Measurements from ENCODE around the gene RAB21.
"Not testable (repeated sequence)": the region's sequence is repeated elsewhere in the genome, so short reads cannot be mapped to it uniquely, and the experiment has no call there.

Gene RAB21

DNA sequence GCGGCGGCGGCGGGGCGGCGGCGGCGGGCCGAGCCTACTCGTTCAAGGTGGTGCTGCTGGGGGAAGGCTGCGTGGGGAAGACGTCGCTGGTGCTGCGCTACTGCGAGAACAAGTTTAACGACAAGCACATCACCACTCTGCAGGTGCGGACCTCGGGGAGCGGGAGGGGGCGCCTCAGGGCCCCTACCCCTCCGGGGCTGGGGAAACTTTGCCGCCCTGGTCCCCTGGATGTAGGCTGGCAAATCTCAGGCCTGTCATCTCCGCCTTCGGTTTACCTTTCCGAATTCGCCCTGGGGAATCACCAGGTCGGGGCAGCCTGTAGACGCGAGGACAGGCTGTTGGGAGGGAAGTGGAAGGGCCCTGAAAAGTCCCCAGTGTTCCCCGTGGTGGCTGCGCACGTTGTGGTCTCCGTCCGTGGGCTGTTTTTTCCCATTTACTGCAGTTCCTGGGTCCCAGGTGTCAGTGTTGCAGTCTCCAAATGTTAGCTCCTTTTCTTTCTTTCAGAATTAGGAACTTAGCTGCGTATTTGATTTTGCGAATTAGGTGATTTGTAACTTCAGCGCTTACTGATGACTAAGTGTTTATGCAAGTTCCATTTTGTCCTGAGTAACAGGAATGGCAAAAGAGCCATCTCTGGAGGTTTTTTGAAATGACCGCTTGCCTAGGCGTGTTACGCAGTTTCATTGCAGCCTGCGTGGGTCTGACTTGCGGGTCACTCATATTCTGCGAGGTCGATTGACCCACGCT is 656 bp downstream of the RAB21 start:
- no peak for DNase-seq

DNA sequence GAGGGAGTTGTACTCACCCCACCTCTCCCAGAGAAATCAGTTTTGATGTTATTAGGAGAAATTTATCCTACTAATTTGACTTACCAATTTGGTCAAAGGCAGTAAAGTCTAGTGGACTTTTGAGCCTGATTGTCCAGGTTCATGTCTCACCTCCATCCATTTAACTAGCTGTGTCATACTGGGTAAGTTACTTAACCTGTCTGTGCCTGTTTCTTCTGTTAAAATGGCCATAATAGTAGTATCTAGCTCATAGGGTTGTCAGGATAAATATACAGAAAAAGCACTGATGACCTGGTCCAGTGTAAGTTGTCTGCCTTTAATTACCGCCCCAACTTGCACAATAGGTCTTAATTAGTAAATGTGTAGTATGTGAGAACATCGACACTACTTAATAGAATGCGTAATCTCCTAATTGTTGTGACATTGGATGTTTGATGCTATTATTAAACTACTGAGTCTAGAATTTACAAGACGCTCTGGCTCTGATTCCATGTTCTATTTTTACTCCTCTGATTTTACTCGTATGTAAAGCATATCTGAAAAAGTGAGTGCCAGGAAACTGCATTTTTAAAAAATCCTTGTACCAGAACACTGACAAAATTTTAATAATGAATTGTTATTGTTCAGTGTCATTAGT is 1.5 kb downstream of the RAB21 start:
- no peak for DNase-seq

DNA sequence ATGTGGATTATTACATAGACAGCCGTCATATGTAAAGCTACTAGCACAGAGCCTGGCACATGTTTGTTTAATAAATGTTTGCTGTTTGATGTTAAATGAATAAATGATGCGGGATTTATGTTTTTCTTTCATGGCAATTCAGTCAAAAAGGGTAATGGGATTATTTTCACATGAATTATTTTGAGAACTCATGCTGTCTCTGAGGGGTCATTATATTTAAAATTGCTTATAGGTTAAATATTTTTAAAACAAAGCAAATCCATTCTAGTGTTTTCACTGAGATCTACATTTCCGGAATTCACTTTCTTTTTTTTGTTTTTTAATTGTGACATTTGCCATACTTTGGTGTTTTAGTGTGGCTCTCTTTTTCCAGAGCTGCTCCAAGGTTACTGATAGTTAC is 5.3 kb downstream of the RAB21 start:
- no peak for DNase-seq

DNA sequence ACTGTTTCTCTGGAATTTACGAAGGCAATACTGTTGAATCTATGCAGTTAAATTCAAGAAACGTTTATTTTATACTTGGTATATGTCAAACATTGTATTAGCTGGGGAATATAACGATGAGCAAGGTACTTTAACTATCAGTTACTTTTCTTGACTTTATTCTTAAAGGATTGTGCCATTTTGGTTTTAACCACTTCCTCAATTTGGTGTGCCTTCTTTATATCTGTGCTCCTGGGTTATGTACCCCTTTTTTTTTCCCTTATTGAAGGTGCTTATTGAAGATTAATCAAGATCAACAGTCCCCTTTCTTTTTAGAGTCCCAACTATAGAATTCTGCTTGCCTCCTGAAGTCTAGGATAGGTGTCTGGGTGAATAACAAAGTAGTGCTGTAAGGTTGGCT is 5.8 kb downstream of the RAB21 start:
- DNase-seq = no peak

DNA sequence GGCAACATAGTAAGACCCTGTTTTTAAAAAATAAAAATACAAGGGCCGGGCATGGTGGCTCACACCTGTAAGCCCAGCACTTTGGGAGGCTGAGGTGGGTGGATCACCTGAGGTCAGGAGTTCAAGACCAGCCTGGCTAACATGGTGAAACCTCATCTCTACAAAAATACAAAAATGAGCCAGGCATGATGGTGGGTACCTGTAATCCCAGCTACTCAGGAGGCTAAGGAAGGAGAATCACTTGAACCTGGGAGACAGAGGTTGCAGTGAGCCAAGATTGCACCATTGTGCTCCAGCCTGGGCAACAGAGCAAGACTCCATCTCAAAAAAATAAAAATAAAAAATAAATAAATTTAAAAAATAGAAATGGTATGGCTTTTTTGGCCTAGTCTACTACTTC is 6.7 kb downstream of the RAB21 start:
- DNase-seq = not testable (repeated sequence)

DNA sequence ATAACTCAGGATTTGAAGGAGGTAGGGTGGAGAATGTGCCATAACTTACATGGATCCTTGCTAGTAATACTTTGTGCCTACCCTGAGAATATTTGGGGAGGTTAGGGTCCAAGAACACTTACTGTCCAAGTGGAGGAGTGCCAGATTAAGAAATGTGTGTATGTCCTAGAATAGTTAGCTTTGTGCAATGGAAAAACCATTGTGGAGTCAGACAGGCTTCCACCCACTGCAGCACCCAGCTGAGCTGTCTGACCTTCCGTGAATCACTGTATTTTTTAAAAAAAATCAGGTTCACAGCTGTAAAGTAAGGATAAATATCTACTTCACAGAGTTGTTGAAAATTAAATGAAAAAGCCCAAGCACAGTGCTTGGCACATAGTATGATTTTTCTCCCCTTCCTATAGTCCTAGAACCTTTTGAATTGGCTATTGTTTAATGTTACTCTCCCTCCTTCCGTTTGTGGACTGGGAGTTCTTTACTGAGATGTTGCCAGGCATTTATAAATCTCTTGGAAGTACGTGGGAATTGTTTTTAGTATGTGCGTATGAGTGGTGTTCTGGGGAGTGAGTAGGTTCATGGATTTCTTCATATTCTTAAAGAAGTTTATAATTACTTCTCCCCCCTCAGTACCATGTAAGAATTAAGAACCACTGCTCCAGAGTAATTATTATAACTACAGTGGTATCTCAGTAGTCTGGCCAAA is 9.2 kb downstream of the RAB21 start:
- no peak for DNase-seq

DNA sequence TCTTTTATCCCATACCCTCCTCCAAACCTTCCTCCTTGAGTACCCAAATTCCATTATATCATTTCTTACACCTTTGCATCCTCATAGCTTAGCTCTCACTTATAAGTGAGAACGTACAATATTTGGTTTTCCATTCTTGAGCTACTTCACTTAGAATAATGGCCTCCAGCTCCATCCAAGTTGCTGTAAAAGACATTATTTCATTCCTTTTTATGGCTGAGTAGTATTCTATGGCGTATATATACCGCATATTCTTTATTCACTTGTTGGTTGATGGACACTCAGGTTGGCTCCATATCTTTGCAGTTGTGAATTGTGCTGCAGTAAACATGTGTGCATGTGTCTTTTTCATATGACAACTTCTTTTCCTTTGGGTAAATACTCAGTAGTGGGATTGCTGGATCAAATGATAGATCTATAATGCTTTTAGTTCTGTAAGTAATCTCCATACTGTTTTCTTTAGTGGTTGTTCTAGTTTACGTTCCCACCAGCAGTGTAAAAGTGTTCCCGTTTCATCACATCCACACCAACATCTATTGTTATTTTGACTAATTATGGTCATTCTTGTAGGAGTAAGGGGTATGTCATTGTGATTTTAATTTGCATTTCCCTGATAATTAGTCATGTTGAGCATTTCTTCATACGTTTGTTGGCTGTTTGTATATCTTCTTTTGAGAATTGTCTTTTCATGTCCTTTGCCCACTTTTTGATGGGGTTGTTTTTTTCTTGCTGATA is 10.1 kb downstream of the RAB21 start:
- DNase-seq = no peak

DNA sequence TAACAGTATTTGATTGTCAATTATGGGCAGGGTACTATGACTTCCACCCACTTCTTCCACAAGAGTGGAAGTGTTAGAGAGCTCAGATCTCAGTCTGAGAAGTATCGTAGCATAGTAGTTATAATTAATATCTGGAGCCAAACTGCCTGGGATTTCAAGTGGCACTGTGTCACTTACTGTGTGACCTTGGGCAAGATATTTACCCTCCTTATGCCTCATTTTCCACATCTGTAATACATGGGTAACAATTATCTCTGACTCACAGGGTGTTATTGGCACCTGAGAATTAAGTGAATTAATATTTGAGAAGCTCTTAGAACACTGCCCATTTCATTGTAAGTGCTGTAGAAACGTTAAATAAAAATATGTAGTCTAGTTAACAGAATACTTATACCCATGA is 11.5 kb downstream of the RAB21 start:
- DNase-seq = no peak

DNA sequence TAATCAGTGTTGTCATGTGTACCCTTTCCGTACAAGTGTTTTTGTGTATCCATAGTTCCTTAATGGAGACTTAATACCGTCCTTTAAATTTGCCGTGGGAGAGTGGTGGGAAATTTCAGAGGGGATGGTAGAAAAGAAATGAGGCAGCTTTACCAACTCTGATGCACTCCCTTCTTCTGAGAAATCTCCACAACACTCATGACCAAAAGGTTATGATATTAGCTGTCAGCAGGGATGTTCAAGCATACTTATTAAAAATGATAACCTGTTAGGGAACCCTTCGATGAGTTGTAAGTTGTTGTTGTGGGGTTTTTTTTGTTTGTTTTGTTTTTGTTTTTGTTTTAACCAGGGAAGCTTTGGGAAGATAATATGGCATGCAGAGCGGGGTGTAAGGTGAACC is 12.5 kb downstream of the RAB21 start:
- no peak for DNase-seq

DNA sequence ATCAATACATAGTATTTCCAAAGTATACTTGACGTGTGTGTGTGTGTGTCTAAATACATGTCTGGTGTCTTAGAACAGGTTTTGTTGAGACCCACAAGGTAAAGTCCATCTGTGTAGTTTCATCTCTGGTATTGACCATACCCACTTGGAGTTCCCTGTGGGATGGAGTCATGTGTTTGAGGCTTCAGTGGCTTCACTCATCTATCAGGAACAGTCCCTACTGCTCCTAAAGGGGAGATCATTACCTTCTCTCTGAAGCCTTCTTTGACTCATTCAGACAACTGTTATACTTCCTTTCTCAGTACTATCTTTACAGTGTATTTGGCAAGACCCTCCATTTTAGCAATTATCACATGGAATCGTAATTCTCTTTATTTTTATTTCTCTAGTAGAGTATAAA is 14.2 kb downstream of the RAB21 start:
- DNase-seq = no peak

DNA sequence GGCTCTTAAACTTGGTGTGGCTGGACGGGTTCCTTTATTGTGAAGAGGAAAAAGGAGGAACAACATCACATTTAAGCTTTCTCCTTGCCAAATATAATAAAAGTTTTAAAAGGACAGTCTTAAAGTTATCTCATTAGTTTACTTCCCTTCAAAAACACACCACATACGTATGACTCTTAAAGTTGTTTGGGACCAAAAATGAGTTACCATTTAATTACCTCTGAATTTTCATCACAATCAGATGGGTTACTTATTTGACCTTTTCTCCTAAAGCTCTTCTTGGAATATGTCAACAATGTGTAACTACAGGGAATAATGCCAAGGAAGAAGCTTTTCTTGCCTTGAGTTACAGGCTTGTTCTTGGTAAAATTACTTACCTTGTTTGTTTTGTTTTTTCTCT is 16.4 kb downstream of the RAB21 start:
- no peak for DNase-seq

DNA sequence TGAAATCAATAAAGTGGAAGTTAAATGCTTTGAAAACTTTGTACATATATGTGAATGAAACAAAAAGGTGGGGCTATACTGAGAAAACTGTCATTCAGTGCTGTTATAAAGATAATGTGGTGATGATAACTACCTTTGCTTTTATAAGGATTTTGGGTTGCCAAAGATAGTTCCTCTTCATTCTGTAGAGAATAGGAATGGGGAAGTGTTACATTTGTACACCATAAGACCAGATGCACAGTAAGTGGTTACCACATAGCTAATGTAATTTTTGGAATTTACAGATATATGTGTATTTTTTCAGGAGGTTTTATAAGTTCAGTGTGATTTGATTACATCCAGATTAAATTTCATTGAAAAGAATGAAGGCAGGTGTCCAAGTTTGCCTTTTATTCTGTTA is 18.1 kb downstream of the RAB21 start:
- no peak for DNase-seq

DNA sequence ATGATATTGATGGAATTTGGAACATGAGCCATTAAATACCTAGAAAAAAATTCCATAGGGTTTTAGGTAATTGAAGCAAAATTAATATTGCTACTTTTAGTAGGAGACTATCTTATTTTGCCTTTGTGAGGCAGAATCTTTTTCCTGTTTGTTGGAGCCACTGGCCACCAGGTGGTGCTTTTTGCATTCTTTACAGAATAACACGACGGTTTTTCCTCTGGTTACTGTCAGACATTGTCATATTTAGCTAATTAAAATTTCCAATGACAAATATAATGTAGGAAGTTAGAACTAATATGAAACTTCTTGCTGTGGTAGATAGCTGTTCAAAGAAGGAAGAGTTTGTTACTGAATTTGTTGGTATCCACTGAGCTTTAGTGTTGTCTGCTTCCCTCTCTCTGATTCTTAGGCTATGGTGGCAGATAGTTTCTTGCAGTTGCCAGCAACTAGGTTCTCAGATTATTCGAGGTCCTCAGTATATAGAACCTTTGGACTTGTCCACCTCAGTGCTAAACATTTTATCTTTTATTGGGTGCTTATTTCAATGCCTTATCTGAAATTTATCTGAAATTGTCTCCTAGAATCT is 25.7 kb downstream of the RAB21 start:
- peak; percentile 2 for DNase-seq

DNA sequence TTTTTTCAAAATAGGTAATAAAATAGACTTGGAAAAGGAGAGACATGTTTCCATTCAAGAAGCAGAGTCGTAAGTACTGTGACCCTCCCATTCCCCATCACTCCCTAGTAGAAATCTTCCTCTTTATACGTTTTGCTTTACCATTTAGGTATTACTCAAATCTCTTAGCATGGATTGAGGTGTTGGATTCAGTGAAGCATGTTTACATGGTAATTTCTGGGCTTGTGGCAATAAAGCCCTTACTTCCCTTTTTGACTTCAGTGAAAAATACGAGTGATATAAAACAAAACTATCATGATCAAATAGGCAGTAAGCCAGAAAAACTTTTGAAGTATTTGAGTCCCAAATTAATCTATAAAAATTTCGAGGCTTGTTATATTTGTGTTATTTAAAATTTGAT is 27.4 kb downstream of the RAB21 start:
- DNase-seq = no peak

DNA sequence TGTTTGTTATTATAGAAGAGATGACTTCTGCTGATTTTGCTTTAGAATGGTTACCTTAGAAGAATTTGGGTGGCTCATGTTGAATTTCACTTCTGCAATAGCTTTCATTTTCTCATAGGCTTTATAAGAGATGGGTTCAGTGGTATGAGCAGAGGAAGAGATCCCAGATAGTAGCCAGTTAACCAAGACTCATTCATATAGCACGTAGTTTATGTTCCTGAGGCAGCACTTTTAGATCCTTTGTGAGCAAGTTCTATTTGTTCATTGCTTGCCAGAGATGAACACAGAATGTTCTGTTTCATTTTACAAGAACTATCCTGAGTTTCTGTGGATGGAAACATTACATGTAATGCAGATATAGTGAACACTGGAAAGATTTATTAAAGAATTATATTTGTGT is 32.2 kb downstream of the RAB21 start:
- no peak for DNase-seq

DNA sequence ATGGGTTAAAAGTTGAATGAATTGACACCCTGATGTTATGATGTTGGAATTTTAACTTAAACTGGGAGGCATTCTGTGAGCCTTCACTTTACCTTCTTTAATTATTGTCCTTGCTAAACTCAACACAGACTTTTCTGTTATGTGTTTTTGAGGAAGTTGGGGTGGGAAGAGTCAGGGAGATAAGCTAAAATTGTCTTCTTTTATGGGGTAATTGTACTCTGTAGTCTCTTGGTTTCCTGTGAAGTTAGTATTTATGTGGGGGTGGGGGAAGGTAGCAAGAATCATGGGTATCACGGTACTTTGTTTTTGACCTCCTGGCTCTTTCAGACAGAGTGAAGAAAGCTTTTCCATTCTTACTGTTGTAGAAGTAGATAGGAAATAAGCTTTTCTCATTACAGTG is 32.9 kb downstream of the RAB21 start:
- DNase-seq = no peak

DNA sequence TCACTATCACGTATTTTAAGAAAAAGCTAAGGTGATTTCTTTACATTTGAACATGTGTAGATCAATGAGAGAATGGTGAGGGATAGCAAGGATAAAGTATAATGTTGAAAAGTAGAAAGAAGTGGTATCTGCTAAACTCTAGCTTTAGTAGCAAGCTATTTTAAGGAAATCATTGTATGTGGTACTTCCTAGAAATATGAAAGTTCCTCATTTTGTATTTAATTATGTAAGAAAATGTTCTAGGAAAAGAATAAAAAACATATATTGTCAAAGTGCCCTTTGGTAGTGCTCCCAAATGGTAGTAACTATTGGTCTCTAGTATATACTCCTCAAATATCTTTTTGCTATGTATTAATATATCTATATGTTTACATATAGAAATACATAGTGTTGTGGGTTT is 35.7 kb downstream of the RAB21 start:
- DNase-seq = no peak

DNA sequence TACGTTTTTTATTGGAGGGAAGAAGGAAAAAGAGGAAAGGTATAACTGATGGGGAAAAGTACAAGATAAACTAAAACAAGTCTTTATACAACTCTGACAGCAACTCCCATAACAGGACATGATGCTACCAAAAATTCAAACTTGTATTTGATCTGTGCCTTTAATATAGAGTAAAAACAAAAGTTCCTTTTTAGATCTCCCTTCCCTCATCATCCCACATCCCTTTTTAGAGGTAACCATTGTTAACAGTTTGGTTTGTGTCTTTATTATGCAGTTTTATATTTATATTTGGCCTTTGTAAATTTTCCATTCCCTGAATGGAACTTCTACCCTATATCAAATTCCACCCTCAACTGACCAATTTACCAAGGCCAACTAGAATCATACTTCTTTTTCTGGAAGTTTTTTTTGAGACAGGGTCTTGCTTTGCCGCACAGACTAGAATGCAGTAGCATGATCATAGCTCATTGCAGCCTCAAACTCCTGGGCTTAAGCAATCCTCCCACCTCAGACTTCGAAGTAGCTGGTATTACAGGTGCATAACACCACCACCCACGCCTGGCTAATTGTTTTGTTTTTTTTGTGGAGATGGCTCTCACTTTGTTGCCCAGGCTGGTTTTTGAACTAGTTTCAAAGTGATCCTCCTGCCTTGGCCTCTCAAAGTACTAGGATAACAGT is 36.9 kb downstream of the RAB21 start:
- DNase-seq = no peak

DNA sequence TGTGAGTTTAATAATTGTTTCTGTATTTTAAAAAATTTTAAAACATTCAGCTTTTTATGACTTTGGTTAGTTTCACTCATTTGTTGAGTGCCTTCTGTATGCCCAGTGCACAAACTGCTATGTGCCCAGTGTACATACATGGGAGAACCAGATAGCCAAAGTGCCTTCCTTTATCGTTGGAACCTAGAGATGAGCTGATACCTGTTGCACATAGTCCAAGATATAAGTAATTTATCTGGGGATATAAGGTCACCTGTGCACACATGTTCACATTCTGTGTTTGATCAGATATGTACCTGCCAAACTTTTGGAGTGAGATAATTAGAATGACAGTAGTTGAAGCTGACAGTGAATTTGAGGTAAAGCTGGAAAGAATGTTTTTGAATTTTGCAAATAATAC is 37.9 kb downstream of the RAB21 start:
- DNase-seq = no peak

DNA sequence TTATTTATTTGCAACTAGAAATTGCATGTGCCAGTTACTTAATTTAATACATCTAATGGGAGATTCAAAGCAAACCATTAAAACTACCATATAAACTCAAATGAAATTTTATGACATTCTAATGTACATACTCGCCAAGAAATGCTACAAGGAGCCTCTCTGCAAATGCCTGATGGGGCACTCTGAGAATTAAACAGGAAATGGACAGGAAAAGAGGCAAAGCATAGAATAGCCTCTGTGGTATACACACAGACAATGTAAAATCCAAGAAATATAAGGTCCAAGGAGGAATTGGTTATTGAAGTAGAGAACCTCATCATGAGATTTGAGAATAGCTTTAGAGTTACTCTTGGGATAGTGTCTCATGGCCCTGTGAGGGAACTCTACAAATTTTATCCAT is 41.2 kb downstream of the RAB21 start:
- no peak for DNase-seq

DNA sequence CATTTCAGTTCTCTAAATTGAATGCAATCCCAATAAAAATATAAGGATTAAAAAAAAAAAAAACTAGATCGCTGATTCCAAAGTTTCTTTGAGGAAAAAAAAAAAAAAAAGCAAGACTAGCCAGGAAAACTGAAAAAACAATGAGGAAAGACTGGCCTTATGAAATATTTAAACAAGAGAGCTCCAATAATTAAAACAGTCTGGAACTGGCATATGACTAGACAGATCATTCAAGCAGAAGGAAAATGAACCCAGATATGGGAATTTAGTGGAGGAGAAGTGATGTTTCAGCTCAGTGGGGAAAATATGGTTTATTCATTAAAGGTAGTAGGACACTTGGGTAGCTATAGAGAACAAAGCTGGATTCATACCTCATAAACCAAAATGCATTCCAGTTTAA is 42.9 kb downstream of the RAB21 start:
- DNase-seq = no peak

DNA sequence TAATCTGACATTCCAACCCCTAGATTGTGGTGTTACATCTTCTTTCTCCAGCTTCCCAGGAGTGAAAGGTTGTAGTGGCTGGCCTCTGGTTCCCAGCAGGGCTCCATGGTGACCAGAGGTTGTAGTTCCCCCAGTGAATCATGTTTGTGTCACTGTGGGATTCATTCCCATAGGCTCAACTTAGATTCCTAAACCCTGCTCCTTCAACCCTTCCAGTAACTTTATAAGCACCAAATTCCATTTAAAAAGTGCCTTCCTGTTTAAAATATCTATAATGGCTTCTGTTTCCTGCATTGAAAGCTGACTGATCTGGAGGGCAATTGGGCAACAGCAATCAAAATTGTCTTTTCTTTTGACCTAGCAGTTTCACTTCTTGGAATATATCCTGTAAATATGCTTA is 44.4 kb downstream of the RAB21 start:
- no peak for DNase-seq

DNA sequence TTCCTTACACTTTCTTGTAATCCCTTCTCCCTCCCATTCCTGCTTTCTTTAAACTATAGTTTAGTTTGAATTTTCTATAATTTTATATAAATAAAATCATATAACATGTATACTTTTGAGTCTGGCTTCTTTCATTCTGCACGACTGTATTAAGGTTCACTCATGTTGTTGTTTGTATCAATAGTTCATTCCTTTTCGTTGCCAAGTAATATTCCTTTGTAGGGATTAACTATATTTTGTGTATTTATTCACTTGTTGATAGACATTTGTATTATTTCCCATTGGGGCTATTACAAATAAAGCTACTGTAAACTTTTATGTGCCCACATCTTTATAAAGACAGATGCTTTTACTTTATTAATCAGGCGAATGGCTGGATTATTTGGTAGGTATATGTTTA is 45.5 kb downstream of the RAB21 start:
- DNase-seq = no peak

All from NCI-H1092 (cell line).